DND-41 (cell line): ENCODE results near the gene ADCK1.

Experiments
- ATAC-seq: fragments of 200-7000 bp; cut with Tn5 transposase; 3 replicates; pipeline ENCODE4 v1.9.1; 2021; ENCODE audit warnings: low read depth; ENCODE audit not compliant: insufficient read depth
- DNase-seq: peaks from one replicate; pipeline ENCODE4 v3.0.0-alpha.2; 2020
- H2AFZ ChIP-seq: 2 replicates; pipeline ENCODE4 v1.6.0; 2012; ENCODE audit warnings: low read depth, low read length
- H3K27ac ChIP-seq: 2 replicates; pipeline ENCODE4 v1.5.1; 2012; ENCODE audit warnings: low read length, inconsistent platforms
- H3K27me3 ChIP-seq: fragments of 200-600 bp; sonication (generic); 2 replicates; pipeline ENCODE4 v1.6.0; 2012; ENCODE audit warnings: low read length, mild to moderate bottlenecking, inconsistent platforms; ENCODE audit not compliant: insufficient read depth, poor library complexity
- H3K36me3 ChIP-seq: 2 replicates; pipeline ENCODE4 v1.5.1; 2012; ENCODE audit warnings: low read length, inconsistent platforms; ENCODE audit not compliant: insufficient read depth
- H3K4me1 ChIP-seq: 2 replicates; pipeline ENCODE4 v1.5.1; 2012; ENCODE audit warnings: mild to moderate bottlenecking, low read length; ENCODE audit not compliant: insufficient read depth
- H3K4me2 ChIP-seq: 2 replicates; pipeline ENCODE4 v1.6.0; 2012; ENCODE audit warnings: mild to moderate bottlenecking, moderate library complexity, low read length, inconsistent platforms; ENCODE audit not compliant: insufficient read depth
- H3K4me3 ChIP-seq, 2 experiments: fragments of 200-600 bp in 1 of 2; shearing (Covaris generic) in 1 of 2; 2 replicates each; pipeline ENCODE4 v1.5.1; 2012 to 2016; ENCODE audit warnings: inconsistent platforms in 2 of 2, low read length in 2 of 2, mild to moderate bottlenecking in 2 of 2, low read depth in 1 of 2, moderate library complexity in 1 of 2
- H3K79me2 ChIP-seq: 2 replicates; pipeline ENCODE4 v1.6.0; 2012; ENCODE audit warnings: low read length, inconsistent platforms; ENCODE audit not compliant: insufficient read depth
- H3K9ac ChIP-seq: 2 replicates; pipeline ENCODE4 v1.6.0; 2012; ENCODE audit warnings: low read depth, mild to moderate bottlenecking, inconsistent platforms, low read length, moderate library complexity
- H3K9me3 ChIP-seq: 2 replicates; pipeline ENCODE4 v1.5.1; 2012; ENCODE audit warnings: low read length, moderate library complexity, mild to moderate bottlenecking, inconsistent platforms; ENCODE audit not compliant: insufficient read depth, severe bottlenecking
- H4K20me1 ChIP-seq: 2 replicates; pipeline ENCODE4 v1.6.0; 2012; ENCODE audit warnings: low read length; ENCODE audit not compliant: insufficient read depth
- CTCF ChIP-seq: IDR thresholded peaks from 2 replicates; pipeline ENCODE4 v1.5.1; 2012; ENCODE audit warnings: borderline replicate concordance, low read length, moderate library complexity, mild to moderate bottlenecking; ENCODE audit not compliant: poor library complexity, severe bottlenecking; ENCODE audit errors: extremely low read depth
- EZH2 ChIP-seq: IDR thresholded peaks from 3 replicates; pipeline ENCODE4 v1.6.1; 2012; ENCODE audit warnings: borderline replicate concordance, low read depth, mild to moderate bottlenecking, moderate library complexity, low read length, inconsistent platforms; ENCODE audit not compliant: severe bottlenecking

ADCK1 gene

DNA sequence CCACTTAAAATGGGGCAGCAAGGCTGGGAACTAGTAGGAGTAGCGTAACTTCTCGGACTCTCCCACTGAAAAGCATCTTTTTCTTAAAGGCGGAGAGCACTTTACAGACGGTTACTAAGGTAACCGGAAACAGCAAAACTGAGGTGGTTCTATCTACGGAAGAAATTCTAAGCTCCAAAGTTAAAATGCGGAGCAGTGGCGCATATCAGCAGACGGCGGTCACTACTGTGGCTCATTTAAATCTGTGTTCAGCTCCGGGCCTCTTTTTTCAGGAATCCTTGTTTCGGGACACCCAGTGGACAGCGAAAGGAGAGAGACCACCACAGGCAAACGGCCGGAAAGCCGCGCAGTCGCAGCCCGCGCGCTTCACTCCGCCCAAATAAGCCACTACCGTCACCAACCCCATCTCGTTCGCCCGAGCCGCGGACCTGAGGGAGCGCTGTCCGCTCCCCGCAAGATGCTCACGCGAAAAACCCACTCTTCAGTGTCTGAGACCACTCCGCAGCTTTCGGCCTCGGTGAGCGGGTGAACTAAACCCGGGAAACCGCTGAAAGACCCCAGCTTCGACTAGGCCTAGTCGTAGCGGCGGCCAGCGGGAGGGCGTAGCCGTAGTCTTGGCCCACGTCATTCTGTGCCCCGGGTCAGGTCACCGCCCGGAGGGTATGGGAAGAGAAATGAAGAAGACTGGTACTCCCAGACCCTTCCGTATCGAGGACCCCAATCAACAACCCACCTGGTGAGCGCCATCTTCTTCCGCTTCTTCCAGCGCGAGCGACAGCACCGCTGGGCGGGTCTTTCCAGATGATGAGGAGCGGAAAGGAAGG is 39.3 kb upstream of the ADCK1 start, which contains the start of gene SNW1:
TSS of gene SNW1 (minus strand) at position 776 of the 824 bp plus-strand sequence. CDS start at position 747, 29 bp downstream.
- Histone ChIP-seq H3K4me2 (peak within 1 kb of the TSS; percentile 79), H3K9ac (peak within 1 kb of the TSS; percentile 90), H2AFZ (peak within 1 kb of the TSS; percentile 90), H3K4me1 (peaks cover 35% of the 10 kb centered on the region), H3K27ac (peak within 1 kb of the TSS; percentile 90), H3K4me3 (peak within 1 kb of the TSS; percentile 93 to 95), H3K9me3 (no peaks in the 10 kb centered on the region), H4K20me1 (peaks cover 35% of the 10 kb centered on the region), H3K79me2 (peaks cover 54% of the 10 kb centered on the region), H3K27me3 (no peaks in the 10 kb centered on the region), H3K36me3 (peaks cover 32% of the 10 kb centered on the region)
- ATAC-seq (peak; percentile 94), DNase-seq (peak; percentile 94)
- TF ChIP-seq CTCF (no peak), EZH2 (no peak)

DNA sequence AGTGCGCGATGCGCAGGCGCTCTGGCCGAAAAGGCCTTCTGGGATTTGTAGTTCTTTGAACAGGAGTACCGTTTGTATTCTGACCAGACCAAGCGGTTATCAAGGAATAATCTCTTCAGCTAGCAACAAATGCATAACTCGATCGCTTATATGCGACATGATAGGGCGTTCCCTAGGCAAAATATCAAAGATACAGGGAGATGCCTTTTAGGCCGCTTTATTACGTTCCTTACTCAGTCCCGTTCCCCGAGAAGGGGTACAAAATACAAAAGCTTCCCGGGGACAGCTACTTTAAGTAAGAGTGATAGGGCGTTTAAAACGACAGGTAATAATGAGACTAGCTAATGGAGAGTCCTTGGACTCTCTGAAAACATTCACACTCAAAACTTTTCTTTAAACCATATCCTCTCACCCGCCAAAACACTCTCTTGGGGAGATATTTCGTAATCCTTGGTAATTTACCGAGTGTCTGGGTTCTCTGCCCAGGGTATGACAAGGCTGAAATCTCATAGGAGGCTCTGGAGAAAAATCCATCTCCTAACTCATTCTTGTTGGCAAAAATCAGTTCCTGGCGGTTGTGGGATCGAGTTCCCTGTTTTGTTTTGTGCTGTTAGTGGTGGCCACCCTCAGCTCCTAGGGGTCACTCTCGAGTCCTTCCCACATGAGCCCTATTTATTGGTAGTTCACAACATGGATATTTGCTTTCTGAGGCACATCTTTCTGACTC is 38.5 kb upstream of the ADCK1 start:
- Histone ChIP-seq H3K4me2 (peak overlapping the region; percentile 79), H3K27ac (peak overlapping the region; percentile 72), H4K20me1 (peaks cover 29% of the 10 kb centered on the region), H3K9ac (peak overlapping the region; percentile 90), H3K4me1 (peaks cover 35% of the 10 kb centered on the region), H3K9me3 (no peaks in the 10 kb centered on the region), H3K27me3 (no peaks in the 10 kb centered on the region), H2AFZ (peak overlapping the region; percentile 90), H3K4me3 (peak overlapping the region; percentile 93 to 95; a peak in 3 of 4 replicates), H3K79me2 (peaks cover 46% of the 10 kb centered on the region), H3K36me3 (peaks cover 27% of the 10 kb centered on the region)
- TF ChIP-seq EZH2 (no peak), CTCF (peak; percentile 19)
- DNase-seq = peak; percentile 17
- ATAC-seq = peak; percentile 41

DNA sequence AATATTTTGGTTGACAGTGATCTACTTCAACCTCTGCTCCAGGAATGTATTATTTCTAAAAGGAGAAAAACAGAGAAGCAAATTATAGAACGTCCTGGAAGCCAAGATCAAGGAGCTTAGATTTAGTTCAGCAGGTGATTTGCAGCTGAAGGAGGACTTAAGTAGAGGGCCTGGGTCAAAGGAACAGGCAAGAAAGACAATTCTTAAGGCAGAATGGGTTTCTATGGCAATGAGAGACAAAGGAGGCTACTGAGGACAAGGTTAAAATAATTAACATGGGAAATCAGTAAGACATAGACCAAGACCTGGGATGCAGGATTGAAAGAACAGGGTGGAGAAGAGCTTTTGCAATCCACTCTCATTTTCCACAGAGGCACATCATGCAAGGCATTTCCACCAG is 36.6 kb upstream of the ADCK1 start:
- DNase-seq (no peak), ATAC-seq (no peak)
- Histone ChIP-seq H4K20me1 (peaks cover 17% of the 10 kb centered on the region; the same call in 1 of the 2 replicates), H3K79me2 (peaks cover 26% of the 10 kb centered on the region), H3K36me3 (peaks cover 13% of the 10 kb centered on the region; the same call in 1 of the 2 replicates), H3K9ac (no peak overlapping the region), H3K27ac (no peak overlapping the region), H3K4me2 (no peak overlapping the region), H3K4me3 (no peak overlapping the region), H2AFZ (no peak overlapping the region), H3K4me1 (peaks cover 29% of the 10 kb centered on the region), H3K9me3 (no peaks in the 10 kb centered on the region), H3K27me3 (no peaks in the 10 kb centered on the region)
- TF ChIP-seq EZH2 (no peak), CTCF (no peak)
